Measurements from ENCODE around the gene ACOX3. TPM values are rescaled to one million over a fixed set of nuclear protein-coding genes. Genes with fewer than 3 reads are reported as not detected.

ACOX3 gene
- total RNA-seq, 4 donors from 2014 or later: 32.0 to 77.2 (median 43.8) TPM

DNA sequence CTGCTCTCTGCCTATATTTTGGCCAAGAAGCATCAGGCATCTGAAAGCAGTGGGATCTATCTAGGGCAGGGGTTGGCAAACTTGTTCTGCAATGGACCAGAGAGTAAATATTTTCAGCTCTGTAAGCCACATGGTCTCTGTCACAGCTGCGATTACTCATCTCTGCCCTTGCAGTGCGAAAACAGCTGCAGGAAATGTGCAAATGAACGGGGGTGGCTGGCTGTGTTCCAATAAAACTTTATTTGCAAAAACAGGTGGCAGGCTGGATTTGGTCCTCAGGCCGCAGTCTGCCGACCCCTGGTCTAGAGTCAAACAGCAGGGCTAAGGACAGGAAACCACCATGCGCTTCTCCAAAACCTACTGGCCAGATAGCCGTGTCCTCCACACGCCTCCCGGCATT lies 48.6 kb downstream of the ACOX3 start:
- TF ChIP-seq POLR2AphosphoS5 (IDR thresholded peaks at IDR 0.05) (peak; percentile 81 to 83), EP300 (IDR thresholded peaks at IDR 0.05) (no peak)
- H3K27me3 ChIP-seq: no peaks in the 10 kb centered on the region
- H3K4me1 ChIP-seq: peaks cover 37 to 55% (median 52%) of the 10 kb centered on the region in 4 donors
- H3K27ac ChIP-seq (replicated peaks in 1 of 4): peak overlapping the region; percentile 83 to 86 (median 86)
- 61% methylated on average over 6 of the region's 9 CpGs for WGBS
- intact Hi-C loops (cut with DNase I): no loop called here
- no peaks in the 10 kb centered on the region for H3K9me3 ChIP-seq
- peak; percentile 93 for DNase-seq (ENCODE audit: extremely low spot score)
- H3K4me3 ChIP-seq: no peak overlapping the region
- peaks cover 22 to 75% (median 49%) of the 10 kb centered on the region in 4 donors for H3K36me3 ChIP-seq

DNA sequence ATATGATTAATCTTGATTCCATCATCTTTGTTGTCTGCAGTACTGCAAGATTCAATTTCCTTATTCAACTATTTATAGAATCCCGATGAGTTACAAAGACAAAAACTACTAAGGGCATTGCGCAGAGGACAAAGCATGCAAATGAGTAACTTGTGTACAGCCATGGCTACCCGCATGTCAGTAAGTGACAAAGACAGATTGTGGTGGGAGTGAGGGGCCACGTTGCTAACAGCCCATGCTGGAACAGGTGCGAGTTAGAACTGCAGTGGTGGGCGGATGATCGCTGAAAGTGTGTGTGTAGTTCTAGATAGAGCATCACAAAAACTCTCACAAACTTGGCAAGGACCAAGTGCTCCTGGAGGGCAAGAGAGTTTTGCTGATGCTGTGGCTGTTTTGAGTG lies 49.5 kb downstream of the ACOX3 start:
- no peaks in the 10 kb centered on the region for H3K9me3 ChIP-seq
- peaks cover 37 to 55% (median 52%) of the 10 kb centered on the region in 4 donors for H3K4me1 ChIP-seq
- 66% methylated on average over 7 of the region's 7 CpGs for WGBS
- H3K36me3 ChIP-seq: peaks cover 27 to 79% (median 51%) of the 10 kb centered on the region in 4 donors
- H3K27ac ChIP-seq (replicated peaks in 1 of 4): peak overlapping the region; percentile 83 to 86 (median 86)
- DNase-seq (ENCODE audit: extremely low spot score): no peak
- TF ChIP-seq EP300 (IDR thresholded peaks at IDR 0.05) (no peak), POLR2AphosphoS5 (IDR thresholded peaks at IDR 0.05) (no peak), POLR2A (IDR thresholded peaks at IDR 0.05; ENCODE audit: low read depth) (no peak)
- TF ChIP-seq, protein P1, sequence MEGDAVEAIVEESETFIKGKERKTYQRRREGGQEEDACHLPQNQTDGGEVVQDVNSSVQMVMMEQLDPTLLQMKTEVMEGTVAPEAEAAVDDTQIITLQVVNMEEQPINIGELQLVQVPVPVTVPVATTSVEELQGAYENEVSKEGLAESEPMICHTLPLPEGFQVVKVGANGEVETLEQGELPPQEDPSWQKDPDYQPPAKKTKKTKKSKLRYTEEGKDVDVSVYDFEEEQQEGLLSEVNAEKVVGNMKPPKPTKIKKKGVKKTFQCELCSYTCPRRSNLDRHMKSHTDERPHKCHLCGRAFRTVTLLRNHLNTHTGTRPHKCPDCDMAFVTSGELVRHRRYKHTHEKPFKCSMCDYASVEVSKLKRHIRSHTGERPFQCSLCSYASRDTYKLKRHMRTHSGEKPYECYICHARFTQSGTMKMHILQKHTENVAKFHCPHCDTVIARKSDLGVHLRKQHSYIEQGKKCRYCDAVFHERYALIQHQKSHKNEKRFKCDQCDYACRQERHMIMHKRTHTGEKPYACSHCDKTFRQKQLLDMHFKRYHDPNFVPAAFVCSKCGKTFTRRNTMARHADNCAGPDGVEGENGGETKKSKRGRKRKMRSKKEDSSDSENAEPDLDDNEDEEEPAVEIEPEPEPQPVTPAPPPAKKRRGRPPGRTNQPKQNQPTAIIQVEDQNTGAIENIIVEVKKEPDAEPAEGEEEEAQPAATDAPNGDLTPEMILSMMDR (IDR thresholded peaks at IDR 0.05): no peak
- no peak overlapping the region for H3K4me3 ChIP-seq
- H3K27me3 ChIP-seq: no peaks in the 10 kb centered on the region
- intact Hi-C loops (cut with DNase I): no loop called here

DNA sequence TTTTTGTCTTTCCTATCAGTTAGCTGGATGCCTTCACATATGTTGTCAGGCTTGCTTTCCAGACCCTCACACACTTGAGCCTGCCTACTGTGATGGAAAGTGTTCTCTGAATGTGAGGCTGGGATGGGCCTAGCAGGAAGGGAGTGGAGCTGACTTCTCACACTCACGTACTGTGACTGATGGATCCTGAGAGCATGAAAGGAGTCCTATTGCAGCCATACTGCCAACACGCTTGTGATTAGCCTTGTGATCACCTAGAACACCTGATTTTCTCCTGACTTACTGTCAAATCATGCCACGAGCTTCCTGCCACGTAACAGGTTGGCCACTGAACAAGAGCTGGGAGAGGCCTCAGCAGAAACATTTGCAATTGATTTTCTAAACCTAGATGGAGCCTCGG lies 49.9 kb downstream of the ACOX3 start:
- DNase-seq (ENCODE audit: extremely low spot score): no peak
- TF ChIP-seq POLR2AphosphoS5 (IDR thresholded peaks at IDR 0.05): no peak
- TF ChIP-seq, protein P1 (IDR thresholded peaks at IDR 0.05): no peak
- TF ChIP-seq EP300 (IDR thresholded peaks at IDR 0.05): no peak
- no peak for TF ChIP-seq POLR2A (IDR thresholded peaks at IDR 0.05; ENCODE audit: low read depth)
- no peak overlapping the region for H3K4me3 ChIP-seq
- 89% methylated on average over 5 of the region's 5 CpGs for WGBS
- no peaks in the 10 kb centered on the region for H3K9me3 ChIP-seq
- H3K4me1 ChIP-seq: peaks cover 38 to 54% (median 51%) of the 10 kb centered on the region in 4 donors
- peak overlapping the region; percentile 28 to 85 (median 64) for H3K27ac ChIP-seq (replicated peaks in 1 of 4)
- intact Hi-C loops (cut with DNase I): no loop called here
- no peaks in the 10 kb centered on the region for H3K27me3 ChIP-seq
- peaks cover 27 to 79% (median 50%) of the 10 kb centered on the region in 4 donors for H3K36me3 ChIP-seq

DNA sequence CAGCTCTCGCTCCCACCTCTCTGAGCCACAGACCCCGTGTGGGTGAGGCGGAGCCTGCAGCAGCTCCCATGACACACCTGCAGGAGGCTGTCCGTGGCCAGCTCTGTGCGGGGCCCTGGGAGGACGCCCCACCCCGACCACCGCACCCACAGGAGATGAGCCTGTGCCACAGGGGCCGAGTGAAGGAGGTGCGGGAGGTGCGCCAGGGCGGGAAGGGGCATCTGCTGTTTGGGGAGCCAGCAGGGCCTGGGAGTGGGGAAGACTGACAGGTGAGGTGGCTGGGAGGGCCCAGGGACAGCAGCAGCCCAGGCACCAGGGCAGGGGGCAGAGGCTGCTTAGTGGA lies 52.0 kb downstream of the ACOX3 start:
- peaks cover 32 to 47% (median 41%) of the 10 kb centered on the region in 4 donors for H3K4me1 ChIP-seq
- DNase-seq (ENCODE audit: extremely low spot score): no peak
- H3K27me3 ChIP-seq: no peaks in the 10 kb centered on the region
- 90% methylated on average over 12 of the region's 12 CpGs for WGBS
- H3K9me3 ChIP-seq: no peaks in the 10 kb centered on the region
- no peak overlapping the region for H3K27ac ChIP-seq (replicated peaks in 1 of 4)
- TF ChIP-seq POLR2A (IDR thresholded peaks at IDR 0.05; ENCODE audit: low read depth): no peak
- TF ChIP-seq POLR2AphosphoS5 (IDR thresholded peaks at IDR 0.05): no peak
- no peak for TF ChIP-seq EP300 (IDR thresholded peaks at IDR 0.05)
- TF ChIP-seq, protein P1 (IDR thresholded peaks at IDR 0.05): no peak
- peaks cover 27 to 73% (median 56%) of the 10 kb centered on the region in 4 donors for H3K36me3 ChIP-seq
- intact Hi-C loops (cut with DNase I): no loop called here
- no peak overlapping the region for H3K4me3 ChIP-seq

DNA sequence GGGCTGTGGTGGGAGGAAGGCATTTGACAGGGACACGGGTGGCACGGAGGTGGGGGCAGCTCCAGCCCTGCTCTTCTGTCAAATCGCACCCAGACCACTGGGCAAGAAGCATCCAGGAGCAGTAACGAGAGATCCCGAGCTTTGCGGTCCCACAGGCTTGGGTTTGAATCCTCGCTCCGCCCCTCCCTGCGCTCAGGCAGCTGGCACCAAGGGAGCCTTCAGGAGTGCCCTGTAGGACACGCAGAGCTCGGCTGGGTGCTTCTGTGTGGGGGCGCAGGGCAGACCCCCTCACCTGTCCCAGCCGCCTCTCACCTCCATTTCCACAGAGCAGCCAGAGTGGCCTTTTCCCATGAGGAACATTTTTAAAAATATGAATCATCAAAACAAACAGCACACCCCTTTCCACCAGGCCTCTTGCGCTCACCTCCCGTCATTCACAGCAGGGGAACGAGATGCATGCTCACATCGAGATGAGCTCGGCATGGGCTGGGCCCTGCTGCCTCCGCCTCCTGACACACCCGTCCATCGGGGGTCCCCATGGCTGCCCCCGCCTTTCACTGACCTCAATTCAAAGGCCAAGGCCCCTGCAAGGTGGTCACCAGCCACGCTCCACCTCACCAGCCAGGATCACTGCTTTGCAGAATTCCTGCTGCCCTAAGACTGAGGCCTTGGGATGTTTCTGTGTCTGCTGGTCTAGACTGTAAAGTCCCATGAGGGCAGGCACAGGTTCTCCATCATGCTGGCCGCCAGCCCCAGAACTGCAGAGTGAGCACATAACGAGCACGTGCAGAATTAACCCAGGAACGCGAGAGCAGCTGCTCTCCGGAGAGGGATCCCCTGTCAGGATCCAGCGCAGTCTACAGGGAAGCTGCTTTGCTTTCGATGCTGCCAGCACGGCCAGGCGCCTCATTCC lies 52.7 kb downstream of the ACOX3 start:
- Histone ChIP-seq H3K9me3 (no peaks in the 10 kb centered on the region), H3K4me3 (no peak overlapping the region), H3K27me3 (no peaks in the 10 kb centered on the region), H3K27ac (replicated peaks in 1 of 4) (no peak overlapping the region), H3K36me3 (peaks cover 27 to 73% (median 62%) of the 10 kb centered on the region in 4 donors), H3K4me1 (peaks cover 27 to 46% (median 40%) of the 10 kb centered on the region in 4 donors)
- DNase-seq (ENCODE audit: extremely low spot score): no peak
- intact Hi-C loops (cut with DNase I): no loop called here
- TF ChIP-seq POLR2A (IDR thresholded peaks at IDR 0.05; ENCODE audit: low read depth) (no peak), POLR2AphosphoS5 (IDR thresholded peaks at IDR 0.05) (no peak), EP300 (IDR thresholded peaks at IDR 0.05) (no peak)
- TF ChIP-seq, protein P1 (IDR thresholded peaks at IDR 0.05): no peak
- 94% methylated on average over 21 of the region's 33 CpGs for WGBS

Measured in esophagus muscularis mucosa (tissue), 4 donors.